GM19351 (cell line): ENCODE measurements around the gene TBC1D22A.

Source experiments
- ATAC-seq: cut with Tn5 transposase; IDR thresholded peaks from one replicate; pipeline ENCODE4 v1.9.1; 2021; ENCODE audit warnings: mild to moderate bottlenecking, moderate library complexity; ENCODE audit not compliant: unreplicated experiment

The TBC1D22A gene

DNA sequence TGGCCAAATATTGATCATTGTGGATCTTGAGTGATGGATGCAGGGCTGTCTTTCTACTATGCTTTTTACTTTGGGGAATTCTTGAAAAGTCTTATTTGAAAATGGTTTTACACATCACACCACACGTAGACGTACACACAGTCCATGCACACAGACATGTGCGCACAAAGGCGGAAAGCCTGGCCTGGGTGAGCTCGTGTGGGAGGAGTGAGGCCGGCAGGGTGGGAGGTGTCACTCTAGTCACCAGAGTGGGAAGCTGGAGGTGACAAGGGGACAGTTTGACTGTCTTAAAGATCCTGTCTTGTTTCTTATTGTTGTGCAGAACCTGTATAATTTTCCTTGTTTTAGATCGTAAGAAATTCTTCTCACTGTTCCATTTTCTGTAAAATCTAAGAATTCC lies 326.9 kb downstream of the TBC1D22A start:
- no peak for ATAC-seq

DNA sequence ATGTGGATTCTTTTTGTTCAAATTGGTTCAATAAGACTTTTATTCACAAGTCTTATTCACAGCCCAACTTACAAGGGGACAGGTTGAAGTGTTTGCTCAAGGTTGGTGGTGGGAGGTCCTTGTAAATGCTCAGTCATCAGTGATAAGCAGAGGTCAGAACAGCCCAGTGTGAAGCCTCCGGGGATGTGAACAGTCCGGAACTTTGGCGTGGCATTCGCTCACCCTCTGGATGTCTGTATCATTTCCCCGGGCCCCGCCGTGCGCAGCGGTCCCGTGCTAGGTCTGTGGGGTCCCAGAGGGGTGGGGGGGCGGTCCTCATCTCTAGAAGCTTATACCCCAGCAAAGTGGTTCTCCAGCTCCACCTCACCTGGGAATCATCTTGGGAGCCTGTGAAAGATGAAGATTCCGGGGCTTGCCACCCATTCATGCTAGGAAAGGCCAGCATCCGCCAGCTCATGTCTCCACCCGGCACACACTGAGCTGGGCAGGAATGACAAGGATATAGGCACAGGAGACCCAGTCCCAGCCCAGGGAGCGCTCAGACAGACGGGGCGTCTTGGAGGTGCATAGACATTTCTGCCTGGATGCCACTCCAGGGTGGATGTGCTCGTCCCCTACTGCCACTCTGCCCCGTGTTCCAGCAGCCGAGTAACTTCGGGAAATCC lies 327.5 kb downstream of the TBC1D22A start:
- no peak for ATAC-seq

DNA sequence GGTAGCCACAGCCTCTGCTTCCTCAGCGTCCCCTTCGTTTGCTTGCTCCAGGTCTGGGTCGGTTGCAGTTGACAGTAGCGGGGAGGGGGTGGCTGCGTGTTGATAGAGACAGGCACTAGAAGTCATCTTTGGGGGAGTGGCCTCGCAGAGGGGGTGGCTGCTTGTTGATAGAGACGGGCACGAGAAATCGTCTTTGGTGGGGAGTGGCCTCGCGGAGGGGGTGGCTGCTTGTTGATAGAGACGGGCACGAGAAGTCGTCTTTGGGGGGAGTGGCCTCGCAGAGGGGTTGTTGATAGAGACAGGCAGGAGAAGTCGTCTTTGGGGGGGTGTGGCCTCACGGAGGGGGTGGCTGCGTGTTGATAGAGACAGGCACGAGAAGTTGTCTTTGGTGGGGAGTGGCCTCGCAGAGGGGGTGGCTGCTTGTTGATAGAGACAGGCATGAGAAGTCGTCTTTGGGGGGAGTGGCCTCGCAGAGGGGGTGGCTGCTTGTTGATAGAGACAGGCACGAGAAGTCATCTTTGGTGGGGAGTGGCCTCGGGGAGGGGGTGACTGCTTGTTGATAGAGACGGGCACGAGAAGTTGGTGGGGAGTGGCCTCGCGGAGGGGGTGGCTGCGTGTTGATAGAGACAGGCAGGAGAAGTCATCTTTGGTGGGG lies 328.3 kb downstream of the TBC1D22A start:
- no peak for ATAC-seq

DNA sequence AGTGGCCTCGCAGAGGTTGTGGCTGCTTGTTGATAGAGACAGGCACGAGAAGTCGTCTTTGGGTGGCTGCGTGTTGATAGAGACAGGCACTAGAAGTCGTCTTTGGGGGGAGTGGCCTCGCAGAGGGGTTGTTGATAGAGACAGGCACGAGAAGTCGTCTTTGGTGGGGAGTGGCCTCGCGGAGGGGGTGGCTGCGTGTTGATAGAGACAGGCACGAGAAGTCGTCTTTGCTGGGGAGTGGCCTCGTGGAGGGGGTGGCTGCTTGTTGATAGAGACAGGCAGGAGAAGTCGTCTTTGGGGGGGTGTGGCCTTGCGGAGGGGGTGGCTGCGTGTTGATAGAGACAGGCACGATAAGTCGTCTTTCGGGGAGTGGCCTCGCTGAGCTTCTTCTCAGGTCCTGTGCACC lies 328.8 kb downstream of the TBC1D22A start:
- no peak for ATAC-seq

DNA sequence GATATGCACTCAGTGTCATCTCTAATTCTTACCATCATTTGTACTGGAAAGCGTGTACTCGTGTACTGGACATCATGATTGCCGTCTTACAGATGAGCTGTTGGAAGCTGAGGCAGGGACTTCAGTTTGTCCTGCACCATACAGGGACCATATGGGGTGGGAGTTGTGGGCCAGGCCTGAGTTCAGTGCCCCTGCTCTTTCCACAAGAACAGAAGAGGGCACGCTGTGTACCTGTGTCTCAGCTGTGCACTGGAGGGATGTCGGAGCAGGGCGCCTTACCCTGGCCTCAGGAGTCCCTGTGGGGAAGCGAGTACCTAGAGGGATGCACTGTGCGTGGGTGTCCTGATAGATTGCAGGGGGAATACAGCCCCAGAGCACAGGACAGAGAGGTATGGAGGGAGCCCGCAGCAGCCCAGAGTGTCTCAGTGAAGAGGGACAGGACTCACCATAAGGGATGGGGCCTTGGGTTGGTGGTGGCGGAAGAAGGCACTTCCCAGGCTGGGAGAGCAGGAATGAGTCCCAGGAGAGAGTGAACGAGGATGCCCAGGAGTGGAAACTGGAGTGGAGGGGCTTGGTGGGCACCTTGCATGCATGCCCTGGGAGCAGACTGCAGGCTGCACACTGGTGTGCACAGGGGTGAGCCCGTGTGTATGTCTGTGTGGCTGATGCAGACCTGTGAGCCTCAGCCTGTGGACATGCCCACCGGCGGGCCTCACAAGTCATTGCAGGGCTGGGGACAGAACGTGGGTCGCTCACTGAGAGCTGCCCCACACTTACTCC lies 329.7 kb downstream of the TBC1D22A start:
- no peak for ATAC-seq

DNA sequence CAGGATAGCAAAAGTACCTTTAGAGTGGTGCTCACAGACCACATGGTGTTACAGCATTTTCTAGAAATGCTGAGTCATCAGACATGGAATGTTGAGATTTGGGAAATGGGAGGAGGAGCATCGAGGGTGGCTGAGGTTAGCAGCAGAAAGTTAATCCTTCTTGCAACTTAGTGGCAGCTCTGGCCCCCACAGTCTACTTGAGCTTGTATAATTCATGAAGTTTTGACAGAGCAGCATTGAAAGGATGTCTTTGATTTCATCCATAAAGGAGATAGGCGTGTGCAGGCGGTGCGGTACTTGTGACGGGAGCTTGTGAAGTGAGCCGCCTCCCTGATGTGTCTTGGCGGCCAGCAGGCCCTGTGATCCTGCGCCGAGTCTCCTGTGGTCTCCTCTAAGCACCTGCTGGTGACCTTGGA lies 330.5 kb downstream of the TBC1D22A start:
- no peak for ATAC-seq

DNA sequence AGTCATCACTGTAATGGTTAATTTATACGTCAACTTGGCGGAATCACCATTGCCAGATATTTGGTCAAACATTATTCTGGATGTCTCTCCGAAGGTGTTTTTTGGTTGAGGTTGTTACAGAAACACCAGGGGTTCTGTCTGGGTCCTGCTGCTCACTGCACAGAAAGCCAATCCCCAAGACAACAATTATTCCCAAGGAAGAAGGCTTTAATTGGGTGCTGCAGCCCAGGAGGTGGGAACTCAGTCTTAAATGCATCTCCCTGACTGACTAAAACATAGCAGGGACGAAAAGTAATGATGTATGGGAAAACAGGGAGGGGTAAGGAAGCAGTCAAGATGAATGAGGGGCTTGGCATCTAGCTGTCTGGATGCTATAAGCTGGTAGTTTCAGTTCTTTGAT lies 331.3 kb downstream of the TBC1D22A start:
- ATAC-seq = no peak

DNA sequence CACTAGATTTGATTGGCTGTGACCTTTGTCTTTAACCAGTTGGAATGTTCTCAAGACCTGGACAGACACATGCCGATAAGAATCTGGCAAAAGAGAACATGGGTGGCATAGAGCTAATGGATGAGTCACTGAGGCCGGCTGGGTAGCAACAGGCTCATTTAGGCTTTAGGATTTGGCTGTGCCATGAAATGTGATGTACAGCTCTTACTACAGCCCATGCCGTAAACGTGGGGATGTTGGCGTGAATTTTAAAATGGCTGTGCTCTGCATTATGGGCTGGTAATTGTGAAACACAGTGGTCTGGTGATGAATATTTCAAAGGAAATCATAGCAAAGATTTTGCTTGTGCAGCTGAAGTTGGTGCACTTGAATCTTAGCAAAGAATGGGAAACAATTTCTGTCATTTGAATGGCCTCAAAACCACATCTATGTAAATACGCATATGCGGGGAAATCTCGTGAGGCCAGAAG lies 332.4 kb downstream of the TBC1D22A start:
- no peak for ATAC-seq

DNA sequence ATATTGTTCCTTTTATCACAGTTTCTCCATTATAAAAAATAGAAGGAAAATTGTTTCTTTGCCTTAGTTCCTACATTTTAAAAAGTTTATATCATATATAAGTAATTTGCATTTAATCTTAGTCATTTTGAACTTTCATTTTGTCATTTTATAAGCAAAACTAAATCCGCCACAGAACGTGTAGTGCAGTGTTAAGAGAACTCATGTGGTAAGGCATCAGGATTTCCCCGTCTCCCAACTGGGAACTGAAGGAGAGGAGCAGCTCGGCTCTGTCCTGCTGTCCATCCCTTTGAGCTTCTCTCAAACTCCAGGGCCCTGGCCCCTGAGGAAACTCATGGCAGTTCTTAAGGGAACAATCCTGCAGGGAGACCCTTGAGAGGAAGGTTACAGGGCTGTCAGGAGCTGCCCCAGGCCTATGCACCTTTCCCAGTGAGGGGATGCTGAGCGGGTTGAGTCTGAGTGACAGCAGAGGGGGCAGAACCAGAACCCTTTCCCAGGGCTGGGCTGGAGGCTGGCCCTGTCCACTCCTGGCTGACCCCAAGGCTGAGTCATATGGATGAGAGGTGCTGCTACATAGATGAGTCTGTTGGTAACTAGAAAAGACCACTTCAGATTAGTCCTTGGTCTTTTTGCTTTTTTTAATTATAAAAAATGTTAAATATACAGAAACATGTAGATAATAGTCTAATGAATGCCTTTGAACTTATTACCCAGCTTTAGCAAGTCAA lies 333.1 kb downstream of the TBC1D22A start:
- no peak for ATAC-seq

DNA sequence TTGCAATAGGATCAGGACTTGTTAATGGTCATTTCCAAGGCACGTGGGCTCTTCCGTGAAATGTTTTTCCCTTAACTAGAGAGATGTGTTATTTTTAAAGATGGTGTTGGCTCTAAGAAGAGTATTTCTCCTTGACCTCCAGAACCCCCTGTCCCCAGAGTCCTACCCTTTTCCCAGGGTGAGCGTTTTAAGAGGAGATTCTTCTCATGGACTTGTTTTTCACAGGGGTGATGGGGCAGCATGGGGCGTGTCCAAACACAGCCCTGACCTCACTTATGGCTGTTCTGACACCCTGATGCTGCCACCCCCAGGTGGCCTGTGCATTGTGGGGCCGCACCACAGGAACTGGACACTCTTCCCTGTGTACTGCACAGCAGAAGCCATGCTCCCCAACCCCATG lies 335.7 kb downstream of the TBC1D22A start:
- ATAC-seq = no peak

DNA sequence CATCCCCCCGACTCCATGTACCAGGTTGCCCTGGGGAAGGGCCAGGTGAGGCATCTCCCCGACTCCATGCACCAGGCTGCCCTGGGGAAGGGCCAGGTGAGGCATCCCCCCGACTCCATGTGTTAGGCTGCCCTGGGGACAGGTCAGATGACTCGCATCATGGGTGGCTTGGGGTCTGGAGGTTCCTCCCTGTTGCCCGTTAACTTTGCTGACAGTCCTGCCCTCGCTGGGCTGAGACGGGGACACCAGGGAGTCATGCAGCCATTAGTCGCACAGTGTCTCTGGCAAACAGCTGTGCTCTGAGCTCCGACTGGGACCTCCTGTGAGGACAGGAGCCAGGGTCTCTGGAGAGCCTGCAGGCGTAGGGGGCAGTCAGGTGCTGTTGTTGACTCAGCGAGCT lies 336.1 kb downstream of the TBC1D22A start:
- ATAC-seq = no peak

DNA sequence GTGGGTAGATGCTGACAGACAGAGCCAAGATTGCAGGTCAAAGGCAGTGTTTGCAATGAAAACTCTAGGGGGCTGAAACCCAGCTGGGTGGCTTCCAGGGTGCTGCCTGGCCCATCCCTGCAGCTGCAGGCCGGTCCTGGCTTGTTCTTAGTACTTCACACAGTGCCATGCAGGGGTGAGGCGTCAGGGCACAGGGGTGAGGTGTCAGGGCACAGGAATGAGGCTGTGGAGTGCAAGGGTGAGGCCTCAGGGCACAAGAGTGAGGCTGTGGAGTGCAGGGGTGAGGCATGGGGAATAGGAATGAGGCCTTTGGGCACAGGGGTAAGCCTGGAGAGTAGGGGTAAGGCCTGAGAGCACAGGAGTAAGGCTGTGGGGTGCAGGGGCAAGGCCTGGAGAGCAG lies 337.6 kb downstream of the TBC1D22A start:
- ATAC-seq = no peak

DNA sequence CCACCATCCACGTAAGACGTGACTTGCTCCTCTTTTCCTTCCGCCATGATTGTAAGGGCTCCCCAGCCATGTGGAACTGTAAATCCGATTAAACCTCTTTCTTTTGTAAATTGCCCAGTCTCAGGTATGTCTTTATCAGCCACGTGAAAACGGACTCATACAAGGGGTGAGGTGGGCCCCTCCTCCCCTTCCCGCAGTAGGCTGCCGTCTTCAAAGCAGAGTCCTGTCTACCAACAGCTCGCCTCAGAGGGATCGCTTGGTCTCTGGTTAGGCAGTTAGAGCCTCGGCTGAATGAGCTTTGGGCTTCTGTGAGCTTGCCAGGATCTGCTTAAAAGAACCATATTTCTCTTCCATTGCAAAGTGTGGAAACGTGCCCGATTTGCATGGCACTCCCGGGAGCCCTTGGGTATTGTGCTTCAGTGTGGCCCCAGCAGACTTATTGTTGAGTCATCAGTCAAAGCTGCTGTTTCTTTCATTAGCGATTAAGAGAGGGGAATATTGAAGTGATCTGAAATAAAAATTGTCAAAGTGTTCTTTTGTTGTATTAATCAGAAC lies 338.3 kb downstream of the TBC1D22A start:
- no peak for ATAC-seq

DNA sequence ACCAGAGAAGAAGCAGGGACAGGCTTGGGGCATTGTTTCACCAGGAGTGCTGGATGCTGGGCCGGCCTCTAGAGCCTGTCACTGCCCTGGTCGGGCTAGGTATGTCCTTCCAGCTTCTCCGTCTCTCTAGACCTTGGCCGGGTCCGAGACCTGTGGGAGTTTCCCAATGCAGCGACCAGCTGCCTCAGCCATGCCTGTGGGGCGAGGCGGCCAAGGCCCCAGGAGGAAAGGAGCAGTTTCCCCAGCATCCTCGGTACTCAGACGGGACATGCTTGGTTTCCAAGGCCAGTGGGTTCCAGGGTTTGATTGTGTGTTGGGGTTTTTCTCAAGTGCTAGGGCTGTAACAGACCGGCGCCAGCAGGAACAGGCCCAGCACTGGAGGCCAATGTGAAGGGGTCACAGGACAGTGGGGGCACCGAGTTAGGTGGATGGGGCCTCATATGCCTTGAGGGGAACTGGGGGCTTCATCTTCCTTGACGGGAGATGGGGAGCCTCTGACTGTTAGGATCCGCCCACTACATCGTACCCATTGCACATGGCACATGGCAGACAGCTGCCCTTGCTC lies 339.0 kb downstream of the TBC1D22A start:
- no peak for ATAC-seq

DNA sequence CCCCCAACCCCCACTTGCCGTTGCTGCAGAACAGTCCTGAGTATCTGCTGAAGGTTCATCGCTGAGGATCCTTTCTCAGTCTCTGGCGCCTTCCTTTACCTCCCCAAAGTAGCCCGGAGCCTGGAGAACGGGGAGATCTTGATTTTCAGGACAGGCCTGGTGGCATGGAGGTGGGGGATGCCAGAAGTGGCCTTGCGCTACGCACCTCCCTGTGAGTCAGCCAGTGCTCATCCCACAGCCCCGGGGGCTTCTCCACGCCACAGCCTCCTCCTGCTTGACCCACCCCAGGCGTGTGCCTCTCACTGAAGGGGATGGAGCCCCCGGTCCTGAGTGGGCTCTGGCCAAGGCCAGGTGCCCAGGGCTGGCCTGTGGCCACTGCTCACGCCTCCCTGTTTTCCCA lies 339.6 kb downstream of the TBC1D22A start:
- no peak for ATAC-seq

DNA sequence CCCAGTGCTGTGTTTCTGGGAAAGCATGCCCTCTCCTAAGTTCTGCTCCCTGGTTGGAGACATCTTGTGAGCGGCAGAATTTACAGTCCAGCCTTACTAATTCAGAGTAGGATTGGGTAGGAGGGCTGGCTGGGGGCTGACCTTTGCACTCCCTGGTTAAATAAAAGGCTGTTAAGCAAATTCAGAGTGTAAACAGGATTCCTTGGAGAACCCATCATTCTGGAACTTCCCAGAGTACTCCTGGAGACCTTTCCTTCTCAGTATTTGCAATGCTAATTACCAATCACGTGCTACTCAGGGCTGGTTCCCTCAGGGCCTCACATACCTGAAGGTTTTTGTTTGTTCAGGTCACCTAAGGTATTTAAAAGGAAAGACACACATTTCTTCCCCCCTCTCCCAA lies 340.2 kb downstream of the TBC1D22A start:
- ATAC-seq = no peak

DNA sequence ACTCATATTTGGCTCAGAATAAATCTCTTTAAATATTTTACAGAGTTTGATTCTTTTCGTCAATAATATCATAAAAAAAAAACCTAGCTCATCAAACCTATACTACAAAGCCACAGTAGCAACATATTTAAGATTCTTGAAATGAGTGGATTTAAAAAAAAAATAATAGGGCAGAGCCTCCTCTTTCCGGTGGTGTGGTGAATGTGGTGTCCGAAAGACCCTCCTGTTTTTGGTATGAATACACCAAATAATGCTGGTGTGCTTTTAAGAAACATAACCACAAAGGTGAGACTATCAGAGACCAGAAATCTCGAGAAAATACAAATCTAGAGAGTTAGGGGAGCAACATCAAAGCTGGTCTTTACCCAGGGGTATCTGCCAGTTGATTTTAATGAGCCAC lies 342.6 kb downstream of the TBC1D22A start:
- ATAC-seq = no peak

DNA sequence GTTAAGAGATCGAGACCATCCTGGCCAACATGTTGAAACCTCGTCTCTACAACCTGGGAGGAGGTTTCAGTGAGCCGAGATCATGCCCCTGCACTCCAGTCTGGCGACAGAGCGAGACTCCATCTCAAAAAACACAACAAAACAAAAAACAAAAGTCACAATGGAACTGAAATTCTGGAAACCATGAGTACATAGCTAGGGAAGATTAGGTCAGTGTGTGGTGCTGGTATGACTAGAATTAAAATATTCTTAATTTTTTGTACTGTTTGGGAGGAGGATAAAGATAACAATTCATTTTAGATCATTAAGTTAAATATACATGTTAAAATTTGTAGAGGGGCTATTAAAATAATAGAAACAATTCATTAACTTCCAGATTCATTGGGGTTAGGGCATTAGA lies 344.4 kb downstream of the TBC1D22A start:
- no peak for ATAC-seq

DNA sequence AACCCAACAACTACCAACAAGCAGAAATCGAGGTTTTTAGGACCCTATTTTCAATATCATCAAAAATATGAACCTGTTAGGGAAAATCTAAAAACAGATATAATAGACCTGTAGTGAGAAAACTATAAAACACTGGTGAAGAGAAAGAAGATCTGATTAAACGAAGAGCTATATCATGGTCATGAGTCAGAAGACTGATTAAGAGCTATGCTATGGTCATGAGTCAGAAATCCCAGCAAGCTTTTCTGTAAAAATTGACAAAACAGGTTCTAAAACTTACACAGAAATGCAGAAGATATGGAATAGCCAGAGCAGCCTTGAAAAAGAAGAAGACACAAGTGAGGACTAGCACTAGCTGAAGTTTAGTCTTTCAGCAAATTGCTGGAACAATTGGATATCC lies 345.0 kb downstream of the TBC1D22A start:
- ATAC-seq = no peak

DNA sequence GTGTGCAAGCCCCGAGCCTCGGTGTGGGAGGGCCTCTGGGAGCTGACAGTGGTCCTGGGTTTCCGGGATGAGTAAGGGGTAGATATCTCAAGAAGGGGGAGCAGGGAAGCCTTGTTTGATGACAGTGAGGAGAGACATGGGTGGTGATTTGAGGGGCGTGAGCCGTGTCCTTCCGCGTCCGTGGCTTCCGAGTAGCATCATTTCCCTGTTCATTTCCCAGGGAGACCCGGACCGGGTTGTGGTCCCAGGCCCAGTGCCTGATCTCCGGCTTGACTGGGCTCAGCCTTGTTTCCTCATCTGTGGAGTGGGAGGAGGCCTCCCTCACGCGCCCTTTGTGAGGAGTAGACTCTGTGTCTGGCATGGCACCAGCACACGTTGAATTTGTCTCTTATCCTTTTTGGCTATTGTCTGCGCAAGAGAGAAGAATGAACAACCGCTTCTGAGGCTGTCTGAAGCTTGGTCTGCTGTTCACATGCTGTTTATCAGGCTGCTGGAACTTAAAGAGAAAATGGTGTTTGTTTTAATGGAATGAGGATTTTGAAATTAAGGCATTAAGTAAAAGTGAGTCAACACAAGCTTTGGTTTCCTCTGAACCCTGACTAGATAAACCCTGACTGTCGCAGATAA lies 348.5 kb downstream of the TBC1D22A start:
- ATAC-seq = no peak
